ENCODE results near the gene MAN1A1. TPM values are rescaled to one million over a fixed set of nuclear protein-coding genes. Genes with fewer than 3 reads are reported as not detected.

Gene MAN1A1
- total RNA-seq, 3 donors from 2014 or later, result 45.1 to 74.2 (median 66.4) TPM

DNA sequence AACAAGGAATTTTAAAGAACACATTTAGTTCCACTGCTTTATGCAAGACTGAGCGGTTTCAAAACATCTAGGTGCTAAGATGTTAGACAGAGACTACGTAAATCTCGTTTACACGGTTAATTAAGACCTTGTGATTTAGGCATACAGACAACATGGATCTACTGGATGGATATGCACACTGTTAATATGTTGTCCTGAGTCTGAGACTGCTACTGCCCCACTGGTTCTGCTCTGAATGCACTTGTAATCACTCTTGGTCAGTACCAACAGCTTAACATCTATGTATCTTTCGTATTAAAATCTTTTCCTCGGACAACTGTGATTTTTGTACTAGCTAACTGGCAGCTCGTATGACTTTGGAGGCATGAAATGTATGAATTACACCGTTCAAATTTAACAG lies 3.1 kb downstream of the MAN1A1 start:
- Histone ChIP-seq H3K4me3 (no peak overlapping the region), H3K9me3 (no peaks in the 10 kb centered on the region), H3K4me1 (ENCODE audit: low read depth) (peaks cover 27% of the 10 kb centered on the region), H3K36me3 (ENCODE audit: low read depth) (no peaks in the 10 kb centered on the region)
- no peak for ATAC-seq
- intact Hi-C loops (cut with DNase I, micrococcal nuclease), result no loop called here
- DNase-seq, result no peak
- TF ChIP-seq, protein P1, sequence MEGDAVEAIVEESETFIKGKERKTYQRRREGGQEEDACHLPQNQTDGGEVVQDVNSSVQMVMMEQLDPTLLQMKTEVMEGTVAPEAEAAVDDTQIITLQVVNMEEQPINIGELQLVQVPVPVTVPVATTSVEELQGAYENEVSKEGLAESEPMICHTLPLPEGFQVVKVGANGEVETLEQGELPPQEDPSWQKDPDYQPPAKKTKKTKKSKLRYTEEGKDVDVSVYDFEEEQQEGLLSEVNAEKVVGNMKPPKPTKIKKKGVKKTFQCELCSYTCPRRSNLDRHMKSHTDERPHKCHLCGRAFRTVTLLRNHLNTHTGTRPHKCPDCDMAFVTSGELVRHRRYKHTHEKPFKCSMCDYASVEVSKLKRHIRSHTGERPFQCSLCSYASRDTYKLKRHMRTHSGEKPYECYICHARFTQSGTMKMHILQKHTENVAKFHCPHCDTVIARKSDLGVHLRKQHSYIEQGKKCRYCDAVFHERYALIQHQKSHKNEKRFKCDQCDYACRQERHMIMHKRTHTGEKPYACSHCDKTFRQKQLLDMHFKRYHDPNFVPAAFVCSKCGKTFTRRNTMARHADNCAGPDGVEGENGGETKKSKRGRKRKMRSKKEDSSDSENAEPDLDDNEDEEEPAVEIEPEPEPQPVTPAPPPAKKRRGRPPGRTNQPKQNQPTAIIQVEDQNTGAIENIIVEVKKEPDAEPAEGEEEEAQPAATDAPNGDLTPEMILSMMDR (IDR thresholded peaks at IDR 0.05), result no peak

DNA sequence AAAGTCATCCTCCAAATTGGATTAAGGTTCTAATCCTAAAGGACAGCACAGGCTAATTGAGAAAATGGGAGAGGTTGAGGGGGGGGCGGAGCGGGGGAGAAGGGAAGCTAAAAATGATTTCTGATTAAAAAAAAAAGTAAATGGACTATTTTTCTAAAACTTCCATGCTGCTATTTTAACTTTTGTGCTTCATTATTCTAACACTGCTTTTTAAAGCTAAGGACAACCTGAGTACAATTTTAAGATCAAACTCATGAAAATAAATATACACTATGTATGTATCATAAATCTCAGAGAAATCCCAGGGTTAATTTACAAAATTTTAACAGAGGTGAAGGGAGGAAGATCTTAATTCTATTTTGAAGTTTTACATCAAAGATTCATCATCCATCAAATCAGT lies 4.4 kb downstream of the MAN1A1 start:
- TF ChIP-seq, protein P1 (IDR thresholded peaks at IDR 0.05), result no peak
- ATAC-seq, result no peak
- peaks cover 31% of the 10 kb centered on the region for H3K4me1 ChIP-seq (ENCODE audit: low read depth)
- intact Hi-C loops (cut with DNase I, micrococcal nuclease), result no loop called here
- H3K36me3 ChIP-seq (ENCODE audit: low read depth), result no peaks in the 10 kb centered on the region
- DNase-seq, result no peak
- H3K4me3 ChIP-seq, result no peak overlapping the region
- no peaks in the 10 kb centered on the region for H3K9me3 ChIP-seq

DNA sequence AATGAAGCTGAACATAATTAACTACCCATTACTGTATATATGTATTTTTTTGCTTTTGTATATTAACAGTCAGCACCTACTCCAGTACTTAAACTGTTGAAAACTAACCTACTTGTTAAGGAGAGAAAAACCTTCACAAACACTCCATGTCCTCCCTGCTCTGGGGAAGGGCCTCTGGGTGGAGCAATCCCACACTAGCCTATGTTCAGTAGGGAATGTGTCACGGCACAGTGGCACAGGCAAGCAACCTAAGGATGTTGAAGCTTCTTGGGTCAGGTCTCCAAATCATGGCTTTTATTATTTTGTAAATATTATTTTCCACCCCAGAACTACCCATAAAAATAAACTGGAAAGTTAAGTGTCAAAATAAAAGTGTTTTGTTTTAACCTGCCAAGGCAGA lies 5.3 kb downstream of the MAN1A1 start:
- intact Hi-C loops (cut with DNase I, micrococcal nuclease), result no loop called here
- peaks cover 31% of the 10 kb centered on the region for H3K4me1 ChIP-seq (ENCODE audit: low read depth)
- TF ChIP-seq, protein P1 (IDR thresholded peaks at IDR 0.05), result no peak
- no peaks in the 10 kb centered on the region for H3K9me3 ChIP-seq
- DNase-seq, result peak in 2 of 3 donors; percentile 25 to 27
- no peak overlapping the region for H3K4me3 ChIP-seq
- no peak for ATAC-seq
- no peaks in the 10 kb centered on the region for H3K36me3 ChIP-seq (ENCODE audit: low read depth)

DNA sequence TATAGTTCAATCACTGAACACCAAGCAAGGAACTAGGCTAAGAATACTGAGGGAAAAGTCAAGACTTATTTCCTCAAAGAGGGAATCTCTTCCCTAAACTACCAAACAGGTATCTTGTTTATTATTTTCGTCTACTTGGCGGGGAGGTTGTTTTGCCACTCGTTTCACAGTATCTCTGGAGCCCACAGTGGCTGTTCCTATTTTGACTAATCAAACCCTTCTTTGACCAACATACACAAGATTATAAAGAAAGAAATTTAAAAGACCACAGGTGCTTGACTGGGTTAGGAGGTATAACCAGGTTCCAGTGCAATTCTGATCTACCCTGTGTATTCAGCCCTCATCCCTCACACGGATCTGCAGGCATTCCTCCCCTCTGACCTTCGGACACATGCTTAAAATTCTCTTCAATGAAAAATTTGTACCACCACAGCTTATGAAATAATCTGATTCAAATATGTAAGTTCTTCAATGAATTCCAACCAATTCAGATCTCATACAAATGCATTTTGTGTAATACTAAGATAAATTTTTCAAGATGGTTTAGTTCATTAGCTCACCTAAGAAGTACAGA lies 5.9 kb downstream of the MAN1A1 start:
- TF ChIP-seq, protein P1 (IDR thresholded peaks at IDR 0.05), result no peak
- no peak overlapping the region for H3K4me3 ChIP-seq
- intact Hi-C loops (cut with DNase I, micrococcal nuclease), result no loop called here
- no peaks in the 10 kb centered on the region for H3K36me3 ChIP-seq (ENCODE audit: low read depth)
- ATAC-seq, result no peak
- no peak for DNase-seq
- peaks cover 31% of the 10 kb centered on the region for H3K4me1 ChIP-seq (ENCODE audit: low read depth)
- H3K9me3 ChIP-seq, result no peaks in the 10 kb centered on the region

DNA sequence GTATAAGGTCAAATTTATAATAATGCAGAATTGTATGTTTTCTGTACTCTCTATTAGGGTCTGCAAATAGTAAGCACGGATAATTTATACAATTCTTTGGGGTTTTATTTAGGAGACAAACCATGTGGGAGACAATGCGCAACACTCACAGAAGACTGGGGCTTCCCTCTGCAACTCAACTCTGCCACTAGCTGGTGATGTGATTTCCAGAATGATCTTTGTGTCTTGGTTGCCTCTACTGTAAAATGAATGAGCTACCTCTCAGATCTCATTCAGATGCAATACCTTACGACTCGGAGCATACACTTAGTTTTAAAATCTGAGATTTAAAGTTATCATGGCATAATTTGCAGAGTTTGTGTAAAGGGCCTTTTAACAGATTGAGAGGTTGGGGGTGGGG lies 6.4 kb downstream of the MAN1A1 start:
- TF ChIP-seq, protein P1 (IDR thresholded peaks at IDR 0.05), result no peak
- Histone ChIP-seq H3K4me1 (ENCODE audit: low read depth) (peaks cover 31% of the 10 kb centered on the region), H3K36me3 (ENCODE audit: low read depth) (no peaks in the 10 kb centered on the region), H3K4me3 (no peak overlapping the region), H3K9me3 (no peaks in the 10 kb centered on the region)
- ATAC-seq (no peak), DNase-seq (no peak)
- intact Hi-C loops (cut with DNase I, micrococcal nuclease), result no loop called here

DNA sequence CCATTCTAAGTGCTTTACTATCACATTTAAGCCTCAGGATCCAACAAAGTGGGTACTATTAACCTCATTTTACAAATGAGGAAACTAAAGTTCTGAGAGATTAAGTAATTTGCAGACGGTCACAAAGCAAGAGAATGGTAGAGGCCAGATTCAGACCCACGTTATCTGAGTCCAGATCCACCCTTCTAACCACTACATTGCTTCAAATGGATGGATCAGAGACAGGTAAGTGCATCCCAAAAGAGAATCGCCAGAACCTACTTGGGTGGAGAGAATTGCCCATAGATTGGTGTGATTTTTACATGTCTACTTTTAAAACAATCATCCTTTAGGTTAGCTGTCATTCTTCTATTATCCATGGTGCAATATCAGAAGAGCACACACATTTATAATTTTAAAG lies 7.1 kb downstream of the MAN1A1 start:
- no peaks in the 10 kb centered on the region for H3K9me3 ChIP-seq
- ATAC-seq (no peak), DNase-seq (no peak)
- intact Hi-C loops (cut with DNase I, micrococcal nuclease), result no loop called here
- TF ChIP-seq, protein P1 (IDR thresholded peaks at IDR 0.05), result no peak
- no peak overlapping the region for H3K4me3 ChIP-seq
- peaks cover 31% of the 10 kb centered on the region for H3K4me1 ChIP-seq (ENCODE audit: low read depth)
- no peaks in the 10 kb centered on the region for H3K36me3 ChIP-seq (ENCODE audit: low read depth)

All from mucosa of descending colon (tissue), 3 donors.